ENCODE measurements around the gene ZNF500.

DNA sequence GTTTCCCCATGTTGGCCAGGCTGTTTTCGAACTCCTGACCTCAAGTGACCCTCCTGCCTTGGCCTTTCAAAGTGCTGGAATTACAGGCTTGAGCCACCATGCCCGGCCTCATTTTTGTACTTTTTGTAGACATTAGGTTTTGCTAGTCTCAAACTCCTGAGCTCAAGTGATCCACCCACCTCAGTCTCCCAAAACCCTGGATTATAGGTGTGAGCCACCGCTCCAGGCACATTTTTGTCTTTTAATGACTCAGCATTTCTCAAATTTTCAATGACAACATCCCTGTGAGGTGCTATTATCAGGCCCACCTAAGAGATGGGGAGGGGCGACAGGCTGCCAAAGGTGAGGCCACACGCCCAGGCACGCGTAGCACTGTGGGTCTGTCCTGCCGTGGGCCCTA is 20.1 kb upstream of the ZNF500 start:
- TF ChIP-seq, protein P1, sequence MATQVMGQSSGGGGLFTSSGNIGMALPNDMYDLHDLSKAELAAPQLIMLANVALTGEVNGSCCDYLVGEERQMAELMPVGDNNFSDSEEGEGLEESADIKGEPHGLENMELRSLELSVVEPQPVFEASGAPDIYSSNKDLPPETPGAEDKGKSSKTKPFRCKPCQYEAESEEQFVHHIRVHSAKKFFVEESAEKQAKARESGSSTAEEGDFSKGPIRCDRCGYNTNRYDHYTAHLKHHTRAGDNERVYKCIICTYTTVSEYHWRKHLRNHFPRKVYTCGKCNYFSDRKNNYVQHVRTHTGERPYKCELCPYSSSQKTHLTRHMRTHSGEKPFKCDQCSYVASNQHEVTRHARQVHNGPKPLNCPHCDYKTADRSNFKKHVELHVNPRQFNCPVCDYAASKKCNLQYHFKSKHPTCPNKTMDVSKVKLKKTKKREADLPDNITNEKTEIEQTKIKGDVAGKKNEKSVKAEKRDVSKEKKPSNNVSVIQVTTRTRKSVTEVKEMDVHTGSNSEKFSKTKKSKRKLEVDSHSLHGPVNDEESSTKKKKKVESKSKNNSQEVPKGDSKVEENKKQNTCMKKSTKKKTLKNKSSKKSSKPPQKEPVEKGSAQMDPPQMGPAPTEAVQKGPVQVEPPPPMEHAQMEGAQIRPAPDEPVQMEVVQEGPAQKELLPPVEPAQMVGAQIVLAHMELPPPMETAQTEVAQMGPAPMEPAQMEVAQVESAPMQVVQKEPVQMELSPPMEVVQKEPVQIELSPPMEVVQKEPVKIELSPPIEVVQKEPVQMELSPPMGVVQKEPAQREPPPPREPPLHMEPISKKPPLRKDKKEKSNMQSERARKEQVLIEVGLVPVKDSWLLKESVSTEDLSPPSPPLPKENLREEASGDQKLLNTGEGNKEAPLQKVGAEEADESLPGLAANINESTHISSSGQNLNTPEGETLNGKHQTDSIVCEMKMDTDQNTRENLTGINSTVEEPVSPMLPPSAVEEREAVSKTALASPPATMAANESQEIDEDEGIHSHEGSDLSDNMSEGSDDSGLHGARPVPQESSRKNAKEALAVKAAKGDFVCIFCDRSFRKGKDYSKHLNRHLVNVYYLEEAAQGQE (IDR thresholded peaks at IDR 0.05), result no peak
- TF ChIP-seq SMC3 (IDR thresholded peaks at IDR 0.05), result no peak
- TF ChIP-seq, protein P2, sequence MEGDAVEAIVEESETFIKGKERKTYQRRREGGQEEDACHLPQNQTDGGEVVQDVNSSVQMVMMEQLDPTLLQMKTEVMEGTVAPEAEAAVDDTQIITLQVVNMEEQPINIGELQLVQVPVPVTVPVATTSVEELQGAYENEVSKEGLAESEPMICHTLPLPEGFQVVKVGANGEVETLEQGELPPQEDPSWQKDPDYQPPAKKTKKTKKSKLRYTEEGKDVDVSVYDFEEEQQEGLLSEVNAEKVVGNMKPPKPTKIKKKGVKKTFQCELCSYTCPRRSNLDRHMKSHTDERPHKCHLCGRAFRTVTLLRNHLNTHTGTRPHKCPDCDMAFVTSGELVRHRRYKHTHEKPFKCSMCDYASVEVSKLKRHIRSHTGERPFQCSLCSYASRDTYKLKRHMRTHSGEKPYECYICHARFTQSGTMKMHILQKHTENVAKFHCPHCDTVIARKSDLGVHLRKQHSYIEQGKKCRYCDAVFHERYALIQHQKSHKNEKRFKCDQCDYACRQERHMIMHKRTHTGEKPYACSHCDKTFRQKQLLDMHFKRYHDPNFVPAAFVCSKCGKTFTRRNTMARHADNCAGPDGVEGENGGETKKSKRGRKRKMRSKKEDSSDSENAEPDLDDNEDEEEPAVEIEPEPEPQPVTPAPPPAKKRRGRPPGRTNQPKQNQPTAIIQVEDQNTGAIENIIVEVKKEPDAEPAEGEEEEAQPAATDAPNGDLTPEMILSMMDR (IDR thresholded peaks at IDR 0.05), result no peak
- no peak for TF ChIP-seq ZSCAN20 (CRISPR knock-in tag; IDR thresholded peaks at IDR 0.05)
- no peak for TF ChIP-seq NR3C1 (IDR thresholded peaks at IDR 0.05)
- no peak for TF ChIP-seq BHLHE40 (IDR thresholded peaks at IDR 0.05; ENCODE audit: low read depth, low read length)
- no peak for TF ChIP-seq POLR2AphosphoS2 (conservative IDR thresholded peaks at IDR 0.05; ENCODE audit: low read length)
- TF ChIP-seq, protein P3, sequence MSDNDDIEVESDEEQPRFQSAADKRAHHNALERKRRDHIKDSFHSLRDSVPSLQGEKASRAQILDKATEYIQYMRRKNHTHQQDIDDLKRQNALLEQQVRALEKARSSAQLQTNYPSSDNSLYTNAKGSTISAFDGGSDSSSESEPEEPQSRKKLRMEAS (IDR thresholded peaks at IDR 0.05), result no peak

Measured in A549 (cell line).